Calu3 (cell line): ENCODE results near the gene NUDT8. TPM values are rescaled to one million over a fixed set of nuclear protein-coding genes. Genes with fewer than 3 reads are reported as not detected.
"Not testable (repeated sequence)": the region's sequence is repeated elsewhere in the genome, so short reads cannot be mapped to it uniquely, and the experiment has no call there.

ENCODE experiments used
- BruUV-seq: library from RNA; stranded (reverse); fragments of 400-500 nt; replicated peaks from 2 replicates; lab custom pipeline; 2021; lab: Mats Ljungman, UMichigan
- CTCF ChIA-PET: fragments of 300-600 bp; sonication (Branson Sonifier 250); formaldehyde crosslinking; loops from one replicate; lab custom pipeline; 2022; ENCODE audit warnings: antibody characterized with exemption; lab: Charles Lee
- DNase-seq: peaks from one replicate; pipeline ENCODE4 v3.0.0; 2022
- H3K27ac Mint-ChIP-seq: one replicate; pipeline ENCODE4 v1.8.0; 2022; ENCODE audit warnings: mixed read lengths; ENCODE audit not compliant: unreplicated experiment
- H3K27me3 Mint-ChIP-seq: one replicate; pipeline ENCODE4 v1.8.0; 2022; ENCODE audit warnings: mixed read lengths; ENCODE audit not compliant: unreplicated experiment
- H3K36me3 Mint-ChIP-seq: one replicate; pipeline ENCODE4 v1.8.0; 2022; ENCODE audit warnings: mild to moderate bottlenecking, moderate library complexity, mixed read lengths; ENCODE audit not compliant: insufficient read depth, unreplicated experiment
- H3K4me1 Mint-ChIP-seq: one replicate; pipeline ENCODE4 v1.8.0; 2022; ENCODE audit warnings: mild to moderate bottlenecking, low read depth, mixed read lengths; ENCODE audit not compliant: unreplicated experiment
- H3K4me3 Mint-ChIP-seq: one replicate; pipeline ENCODE4 v1.8.0; 2022; ENCODE audit warnings: mild to moderate bottlenecking, low read depth, moderate library complexity, mixed read lengths; ENCODE audit not compliant: unreplicated experiment
- H3K9me3 Mint-ChIP-seq: one replicate; pipeline ENCODE4 v1.8.0; 2022; ENCODE audit warnings: low read depth, mixed read lengths; ENCODE audit not compliant: unreplicated experiment
- intact Hi-C: fragments of 100-400 bp; cut with micrococcal nuclease; formaldehyde crosslinking; loops from one replicate; pipeline ENCODE4 v1.10.0; 2022; ENCODE audit not compliant: unreplicated experiment
- total RNA-seq: library from RNA; stranded (reverse); gene quantifications from 2 replicates; pipeline ENCODE4 v1.2.3, GENCODE V29; 2022
- TF ChIP-seq, protein P1 (sequence below): fragments of 200-600 bp; IDR thresholded peaks from one replicate; pipeline ENCODE4 v1.8.0; 2022; ENCODE audit warnings: antibody characterized with exemption; ENCODE audit not compliant: unreplicated experiment

NUDT8 gene
- total RNA-seq, 1 experiment from 2014 or later: 9.7 TPM

DNA sequence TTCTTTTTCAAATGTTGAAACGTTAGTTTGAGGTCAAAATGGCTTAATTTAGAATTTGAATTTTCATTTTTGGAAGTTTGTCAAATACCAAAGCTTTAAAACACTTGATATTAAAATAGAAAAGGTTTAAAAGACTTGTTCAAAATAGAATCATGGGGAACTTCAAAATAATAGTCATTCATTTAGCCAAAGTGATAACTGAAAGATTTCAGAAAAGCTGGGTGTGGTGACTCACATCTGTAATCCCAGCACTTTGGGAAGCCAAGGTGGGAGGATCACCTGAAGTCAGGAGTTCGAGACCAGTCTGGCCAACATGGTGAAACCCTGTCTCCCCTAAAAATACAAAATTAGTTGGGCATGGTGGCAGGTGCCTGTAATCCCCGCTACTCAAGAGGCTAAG, 35.3 kb downstream of the NUDT8 start:
- intact Hi-C loops: no loop called here
- no peak for DNase-seq
- no TSS peak for BruUV-seq
- TF ChIP-seq, protein P1, sequence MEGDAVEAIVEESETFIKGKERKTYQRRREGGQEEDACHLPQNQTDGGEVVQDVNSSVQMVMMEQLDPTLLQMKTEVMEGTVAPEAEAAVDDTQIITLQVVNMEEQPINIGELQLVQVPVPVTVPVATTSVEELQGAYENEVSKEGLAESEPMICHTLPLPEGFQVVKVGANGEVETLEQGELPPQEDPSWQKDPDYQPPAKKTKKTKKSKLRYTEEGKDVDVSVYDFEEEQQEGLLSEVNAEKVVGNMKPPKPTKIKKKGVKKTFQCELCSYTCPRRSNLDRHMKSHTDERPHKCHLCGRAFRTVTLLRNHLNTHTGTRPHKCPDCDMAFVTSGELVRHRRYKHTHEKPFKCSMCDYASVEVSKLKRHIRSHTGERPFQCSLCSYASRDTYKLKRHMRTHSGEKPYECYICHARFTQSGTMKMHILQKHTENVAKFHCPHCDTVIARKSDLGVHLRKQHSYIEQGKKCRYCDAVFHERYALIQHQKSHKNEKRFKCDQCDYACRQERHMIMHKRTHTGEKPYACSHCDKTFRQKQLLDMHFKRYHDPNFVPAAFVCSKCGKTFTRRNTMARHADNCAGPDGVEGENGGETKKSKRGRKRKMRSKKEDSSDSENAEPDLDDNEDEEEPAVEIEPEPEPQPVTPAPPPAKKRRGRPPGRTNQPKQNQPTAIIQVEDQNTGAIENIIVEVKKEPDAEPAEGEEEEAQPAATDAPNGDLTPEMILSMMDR: no peak
- H3K36me3 Mint-ChIP-seq: peaks cover 5% of the 10 kb centered on the region
- H3K9me3 Mint-ChIP-seq: no peaks in the 10 kb centered on the region
- H3K4me1 Mint-ChIP-seq: no peaks in the 10 kb centered on the region
- H3K4me3 Mint-ChIP-seq: no peak overlapping the region
- no peak overlapping the region for H3K27ac Mint-ChIP-seq
- CTCF ChIA-PET: no interaction called here
- H3K27me3 Mint-ChIP-seq: no peaks in the 10 kb centered on the region

GRCh38 chr11:67593565-67593905, 36.2 kb downstream of the NUDT8 start:
- no peaks in the 10 kb centered on the region for H3K4me1 Mint-ChIP-seq
- H3K27ac Mint-ChIP-seq: no peak overlapping the region
- TF ChIP-seq, protein P1: no peak
- H3K9me3 Mint-ChIP-seq: no peaks in the 10 kb centered on the region
- H3K27me3 Mint-ChIP-seq: no peaks in the 10 kb centered on the region
- no TSS peak for BruUV-seq
- intact Hi-C loops: no loop called here
- peaks cover 12% of the 10 kb centered on the region for H3K36me3 Mint-ChIP-seq
- CTCF ChIA-PET: no interaction called here
- no peak overlapping the region for H3K4me3 Mint-ChIP-seq
- no peak for DNase-seq

DNA sequence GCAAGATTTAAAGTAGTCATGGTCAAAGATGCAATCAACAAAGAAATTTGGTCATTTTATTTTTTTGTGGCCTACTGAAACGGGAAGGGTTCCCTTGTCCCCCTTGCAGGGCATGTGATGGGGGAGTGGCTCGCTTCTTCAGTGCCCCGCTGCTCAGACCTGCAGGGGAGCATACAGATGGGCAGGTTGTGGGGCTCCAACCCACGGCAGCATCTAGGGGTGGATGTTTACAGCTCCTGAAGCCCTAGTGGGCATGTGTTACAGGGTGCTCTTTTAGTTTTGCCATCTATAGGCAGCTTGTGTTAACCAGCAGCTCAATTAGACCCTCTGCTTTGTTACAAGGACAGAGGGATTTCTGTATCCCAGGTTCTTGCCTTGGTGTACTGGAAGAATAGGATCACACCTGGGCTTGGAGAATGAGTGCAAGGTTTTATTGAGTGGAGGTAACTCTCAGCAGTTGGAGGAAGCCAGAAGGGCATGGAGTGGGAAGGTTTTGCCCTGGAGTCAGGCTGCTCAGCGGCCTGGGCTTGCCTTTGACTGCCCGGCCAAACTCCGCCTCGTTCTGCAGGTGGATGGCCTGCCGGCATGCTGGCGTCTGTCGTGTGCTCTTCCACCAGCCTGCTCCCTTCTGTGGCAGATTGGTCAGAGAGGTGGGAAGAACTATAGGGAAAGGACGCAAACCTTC, 36.7 kb downstream of the NUDT8 start:
- DNase-seq: no peak
- H3K27ac Mint-ChIP-seq: no peak overlapping the region
- CTCF ChIA-PET: no interaction called here
- H3K36me3 Mint-ChIP-seq: peaks cover 12% of the 10 kb centered on the region
- TF ChIP-seq, protein P1: no peak
- no peaks in the 10 kb centered on the region for H3K4me1 Mint-ChIP-seq
- BruUV-seq: no TSS peak
- H3K4me3 Mint-ChIP-seq: no peak overlapping the region
- intact Hi-C loops: no loop called here
- no peaks in the 10 kb centered on the region for H3K27me3 Mint-ChIP-seq
- no peaks in the 10 kb centered on the region for H3K9me3 Mint-ChIP-seq

GRCh38 chr11:67588899-67589415, 40.8 kb downstream of the NUDT8 start:
- Mint-ChIP-seq H3K4me1 (peaks cover 20% of the 10 kb centered on the region), H3K36me3 (peaks cover 48% of the 10 kb centered on the region)
- BruUV-seq, CTCF ChIA-PET, DNase-seq, H3K4me3 Mint-ChIP-seq, H3K27me3 Mint-ChIP-seq, H3K27ac Mint-ChIP-seq, intact Hi-C loops, H3K9me3 Mint-ChIP-seq: not testable (repeated sequence)

DNA sequence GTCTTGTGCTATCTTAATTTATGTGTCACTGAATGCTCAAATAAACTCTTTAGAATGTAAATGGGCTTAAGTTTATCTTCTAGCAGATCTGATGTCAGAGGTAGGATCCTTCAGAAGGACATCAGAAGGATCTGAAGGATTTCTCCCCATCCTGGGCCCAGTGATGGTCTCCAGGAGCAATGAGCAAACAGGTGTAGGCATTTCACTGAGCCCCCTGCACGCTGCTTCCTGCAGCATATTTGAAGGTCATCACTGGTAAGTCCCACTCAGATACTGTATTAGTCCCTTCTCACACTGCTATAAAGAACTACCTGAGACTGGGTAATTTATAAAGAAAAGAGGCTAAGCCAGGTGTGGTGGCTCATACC, 41.6 kb downstream of the NUDT8 start:
- H3K27ac Mint-ChIP-seq: no peak overlapping the region
- H3K9me3 Mint-ChIP-seq: no peaks in the 10 kb centered on the region
- TF ChIP-seq, protein P1: no peak
- peaks cover 20% of the 10 kb centered on the region for H3K4me1 Mint-ChIP-seq
- DNase-seq: no peak
- CTCF ChIA-PET: no interaction called here
- BruUV-seq: no TSS peak
- H3K4me3 Mint-ChIP-seq: no peak overlapping the region
- H3K27me3 Mint-ChIP-seq: no peaks in the 10 kb centered on the region
- intact Hi-C loops: no loop called here
- H3K36me3 Mint-ChIP-seq: peaks cover 55% of the 10 kb centered on the region
